Stimulated activated CD4-positive, alpha-beta T cell treated with anti-CD3 and anti-CD28 coated beads, Interleukin-4, amount 100 ng/mL, for 48 hours (primary cell): Measurements from ENCODE around the gene DPYD.

ENCODE experiments used
- DNase-seq, 2 donors: peaks; one replicate each; pipeline ENCODE4 v3.0.0-alpha.2; 2020; ENCODE audit warnings: low read depth in 2 of 2

DPYD gene

GRCh38 chr1:97202481-97203380 lies 718.1 kb downstream of the DPYD start:
- no peak for DNase-seq

DNA sequence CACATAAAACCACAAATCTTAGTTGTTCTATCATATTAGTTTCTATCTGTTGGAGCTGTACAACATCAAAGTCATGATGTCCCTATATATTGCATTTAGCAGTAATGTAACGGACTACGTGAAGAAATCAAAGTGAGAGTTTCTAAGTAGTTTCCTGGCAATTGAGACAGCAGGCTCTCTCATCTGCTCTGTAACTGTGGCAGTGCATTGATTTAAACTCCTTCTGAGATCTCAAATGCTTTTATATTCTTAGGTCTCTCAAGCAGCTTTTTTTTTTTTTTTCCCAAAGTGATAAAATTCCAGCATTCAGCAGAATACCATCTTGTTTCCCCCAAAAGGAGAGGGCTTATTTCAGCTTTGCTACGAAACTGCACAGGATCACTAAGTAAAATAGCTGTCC lies 719.2 kb downstream of the DPYD start:
- no peak for DNase-seq

GRCh38 chr1:97200595-97200994 lies 720.2 kb downstream of the DPYD start:
- DNase-seq, result no peak

- DNase-seq, result no peak
Observed at GRCh38 chr1:97196825-97197516, 723.9 kb downstream of the DPYD start.

DNA sequence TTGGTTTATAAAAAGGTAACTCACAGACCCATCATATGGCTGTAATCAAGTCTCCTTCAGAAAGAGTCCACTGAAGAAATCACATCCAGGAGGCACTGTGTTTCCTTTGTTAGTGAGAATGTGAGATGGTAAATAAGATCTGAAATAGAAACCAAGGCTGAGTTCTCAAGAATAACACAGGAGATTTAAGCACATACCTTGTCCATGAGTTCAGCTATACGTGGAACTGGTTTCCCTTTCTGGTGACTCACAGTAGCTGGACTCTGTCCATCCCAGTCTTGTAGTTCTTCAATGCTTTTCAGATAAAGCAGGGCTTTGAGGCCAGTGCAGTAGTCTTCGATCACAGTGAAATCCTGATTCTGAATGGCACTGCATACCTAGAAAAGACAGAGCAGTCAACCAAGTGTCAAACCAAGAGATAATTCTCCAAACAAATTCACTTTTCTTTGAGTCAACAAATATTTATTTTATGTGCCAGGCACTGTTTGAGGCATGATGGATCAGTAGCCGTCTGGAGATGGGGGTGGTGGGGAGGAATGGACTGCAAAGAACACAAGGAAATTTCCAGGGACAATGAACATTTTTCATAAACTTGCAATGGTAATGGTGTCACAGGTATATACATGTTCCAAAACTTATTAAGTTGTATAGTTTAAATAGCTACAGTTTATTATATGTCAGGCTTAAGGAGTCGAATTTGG lies 727.8 kb downstream of the DPYD start:
- no peak for DNase-seq

DNA sequence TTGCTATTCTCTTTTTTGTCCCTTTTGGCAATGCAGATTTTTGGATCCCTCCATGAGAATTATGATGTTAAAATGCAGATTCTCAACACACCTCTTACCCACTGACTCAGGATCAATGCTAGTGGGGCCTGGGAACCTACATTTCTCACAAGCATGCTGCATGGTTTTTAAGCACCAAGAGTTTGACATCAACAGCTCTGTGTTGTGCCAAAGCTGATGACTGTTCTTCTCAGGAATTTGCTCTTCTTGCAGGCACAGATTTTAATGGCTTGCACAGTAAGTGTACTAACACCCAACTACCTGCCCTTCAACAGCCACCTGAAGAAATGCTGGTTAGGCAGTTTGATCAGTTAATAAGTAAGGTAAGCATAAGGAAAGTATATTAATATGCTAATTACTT lies 730.5 kb downstream of the DPYD start:
- no peak for DNase-seq

GRCh38 chr1:97186381-97186780 lies 734.5 kb downstream of the DPYD start:
- no peak for DNase-seq

DNA sequence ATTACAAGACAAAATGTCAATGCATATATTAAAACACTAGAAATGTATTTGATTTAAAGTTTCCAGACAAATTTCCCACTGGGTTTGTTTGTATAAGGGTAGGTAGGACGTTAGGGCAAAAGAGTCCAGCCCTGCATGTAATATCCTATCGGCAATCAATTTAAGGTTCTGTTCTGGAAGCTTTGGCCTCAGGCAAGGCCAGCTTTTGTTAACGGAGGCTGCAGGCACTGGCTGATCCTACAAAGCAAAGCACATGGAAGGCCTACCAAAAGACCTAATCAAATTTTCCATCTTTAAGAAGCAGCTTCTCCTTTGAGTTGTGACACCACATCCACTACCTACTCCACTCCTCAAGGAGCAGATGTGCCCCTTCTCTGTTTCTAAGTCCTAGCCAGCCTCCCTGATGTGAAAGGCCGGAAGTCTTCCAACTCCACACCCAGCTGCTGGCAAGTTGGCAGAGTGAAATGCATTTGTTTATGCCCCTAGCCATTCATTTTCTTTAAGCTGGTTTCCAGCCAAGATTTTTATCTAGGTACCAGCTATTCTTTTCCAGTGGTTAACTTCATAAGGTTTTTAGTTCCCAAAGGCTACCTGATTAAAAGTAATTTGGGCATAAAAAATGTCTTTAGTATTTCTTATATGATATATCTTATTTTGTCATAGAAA lies 746.7 kb downstream of the DPYD start:
- no peak for DNase-seq

DNA sequence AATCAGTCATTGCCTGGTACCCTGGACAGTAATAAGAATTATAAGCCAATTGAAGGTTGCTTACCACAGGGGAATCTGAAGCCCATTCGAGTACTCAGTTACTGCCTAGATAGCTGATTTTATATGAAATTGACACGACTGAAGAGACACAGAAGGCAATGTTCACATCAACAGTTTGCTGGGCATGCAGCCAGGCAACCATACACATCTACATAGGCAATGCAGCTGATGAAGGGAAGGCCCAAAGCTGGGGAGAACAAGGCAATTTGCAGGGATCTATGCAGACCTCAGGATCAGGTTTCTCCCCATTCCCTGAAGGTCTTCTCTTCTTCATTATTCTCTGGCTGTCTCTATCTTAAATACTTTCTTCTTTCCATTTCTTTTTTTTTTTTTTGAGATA lies 750.5 kb downstream of the DPYD start:
- DNase-seq, result no peak

DNA sequence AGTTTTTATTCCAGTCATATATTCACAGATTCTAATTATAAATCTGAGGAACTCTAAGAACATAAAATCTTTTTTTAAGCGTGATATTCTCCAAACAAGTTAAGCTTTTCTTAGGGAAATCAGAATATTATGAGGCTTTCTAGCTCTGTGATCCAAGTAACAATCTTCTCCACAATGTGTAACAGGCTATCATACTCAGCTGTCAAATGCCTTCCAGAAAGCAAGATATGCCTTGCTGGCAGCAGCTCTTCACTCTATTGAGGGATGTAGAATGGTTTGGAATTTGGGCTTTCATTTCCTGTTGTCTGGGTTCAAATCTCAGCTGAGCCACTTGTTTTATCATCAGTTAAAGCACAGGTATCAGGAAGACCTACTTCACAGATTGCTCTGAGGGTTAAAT lies 752.8 kb downstream of the DPYD start:
- no peak for DNase-seq

GRCh38 chr1:97167246-97167645 lies 753.6 kb downstream of the DPYD start:
- no peak for DNase-seq

DNA sequence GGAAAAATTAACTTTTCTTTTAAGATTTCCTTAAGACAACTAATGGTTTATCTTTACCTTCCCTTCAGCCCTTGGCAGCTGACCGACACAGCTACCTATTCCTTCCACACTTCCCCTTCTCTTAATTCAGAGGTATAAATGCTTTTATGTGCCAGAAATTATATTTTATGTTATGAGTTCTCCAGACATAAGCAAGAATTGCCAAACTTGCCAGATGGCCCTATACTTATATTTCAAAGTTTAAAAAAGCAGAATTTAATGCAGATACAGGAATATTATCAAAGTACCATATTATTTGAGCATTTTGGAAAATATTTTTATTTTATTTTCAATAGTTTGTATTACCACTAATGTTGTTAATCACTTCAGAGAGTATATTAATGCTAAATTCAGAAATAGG lies 754.2 kb downstream of the DPYD start:
- no peak for DNase-seq

GRCh38 chr1:97164276-97164639 lies 756.6 kb downstream of the DPYD start:
- DNase-seq, result no peak

DNA sequence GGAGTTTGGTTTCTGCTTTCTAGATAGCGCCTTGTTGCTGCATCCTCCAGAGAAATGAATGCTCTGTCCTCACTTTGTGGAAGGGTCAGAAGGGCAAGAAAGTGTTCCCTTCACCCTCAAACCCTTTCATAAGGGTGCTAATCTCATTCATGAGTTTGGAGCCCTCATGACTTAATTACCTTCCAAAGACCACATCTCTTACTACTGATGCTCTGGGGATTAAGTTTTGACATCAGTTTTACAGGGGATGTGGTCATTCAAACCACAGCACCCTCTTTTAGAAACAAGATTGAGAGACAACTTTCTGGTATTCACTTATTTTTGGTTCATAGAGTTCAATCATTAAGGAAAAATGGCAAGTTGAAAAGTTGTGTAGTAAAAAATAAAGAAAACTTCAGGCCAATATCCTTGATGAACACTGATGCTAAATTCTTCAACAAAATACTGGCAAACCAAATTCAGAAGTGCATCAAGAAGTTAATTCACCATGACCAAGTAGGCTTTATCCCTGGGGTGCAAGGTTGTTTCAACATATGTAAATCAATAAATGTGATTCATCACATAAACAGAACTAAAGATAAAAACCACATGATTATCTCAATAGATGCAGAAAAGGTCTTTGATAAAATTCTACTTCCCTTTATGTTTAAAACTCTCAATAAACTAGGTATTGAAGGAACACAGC lies 757.1 kb downstream of the DPYD start:
- no peak for DNase-seq

GRCh38 chr1:97160818-97161217 lies 760.0 kb downstream of the DPYD start:
- no peak for DNase-seq

- DNase-seq, result no peak
Observed at GRCh38 chr1:97159342-97159741, 761.5 kb downstream of the DPYD start.

DNA sequence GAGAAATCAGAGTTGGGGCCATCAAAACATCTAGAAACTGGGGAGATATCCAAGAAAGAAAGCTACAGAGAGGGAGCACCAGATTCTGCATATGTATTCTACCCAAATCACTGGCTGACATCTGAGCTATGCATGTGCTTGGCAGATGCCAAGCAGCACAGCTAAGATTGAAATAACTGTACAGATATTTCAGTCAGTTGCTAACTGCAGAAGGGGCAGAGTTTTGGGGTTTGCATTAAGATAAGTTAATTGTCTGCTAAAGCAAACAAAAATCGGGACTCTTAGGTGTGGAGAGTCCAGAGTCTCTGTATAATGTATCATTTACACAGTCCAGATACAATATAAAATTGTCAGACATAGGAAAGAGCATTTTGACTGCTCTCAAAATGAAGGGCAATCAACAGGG lies 762.1 kb downstream of the DPYD start:
- DNase-seq, result no peak

- DNase-seq, result no peak
Observed at GRCh38 chr1:97157991-97158390, 762.8 kb downstream of the DPYD start.

DNA sequence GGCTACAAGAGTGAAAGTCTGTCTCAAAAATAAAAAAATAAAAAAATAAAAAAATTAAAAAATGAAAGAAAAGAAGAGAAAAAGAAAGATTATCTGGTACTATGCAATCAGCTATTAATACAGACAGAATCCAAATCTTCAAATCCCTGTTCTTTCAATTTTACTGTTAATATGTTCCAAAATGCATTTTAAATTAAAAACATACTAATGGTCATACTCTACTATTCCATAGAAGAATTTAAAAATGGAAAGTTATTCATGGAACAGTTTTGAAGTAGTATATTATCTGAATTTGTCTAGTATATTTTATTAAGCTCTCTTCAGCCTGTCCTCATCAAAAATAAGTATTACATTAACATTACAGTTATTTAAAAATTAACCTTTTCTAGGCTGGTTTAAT lies 769.2 kb downstream of the DPYD start:
- DNase-seq, result no peak

- no peak for DNase-seq
Observed at GRCh38 chr1:97145321-97145956, 775.4 kb downstream of the DPYD start.

DNA sequence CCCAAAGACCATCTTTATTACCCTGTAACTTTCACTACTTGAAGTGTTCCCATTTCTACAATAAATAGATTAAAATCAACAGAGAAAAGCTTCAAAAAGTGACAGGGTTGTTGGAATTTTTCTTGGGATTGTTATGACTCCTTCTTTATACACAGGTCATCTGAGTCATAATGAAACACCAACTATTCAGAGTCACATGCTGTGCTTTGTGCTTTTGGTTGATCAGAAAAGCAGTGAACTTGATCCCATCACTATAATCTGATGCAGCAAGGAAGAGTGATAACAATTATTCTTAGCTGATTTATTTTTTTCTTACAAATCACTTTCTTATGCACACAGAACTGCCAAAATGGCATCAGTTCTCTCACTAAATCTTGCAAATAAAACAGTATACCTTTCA lies 776.3 kb downstream of the DPYD start:
- no peak for DNase-seq
